ENCODE data around the gene GAK.

GAK gene

DNA sequence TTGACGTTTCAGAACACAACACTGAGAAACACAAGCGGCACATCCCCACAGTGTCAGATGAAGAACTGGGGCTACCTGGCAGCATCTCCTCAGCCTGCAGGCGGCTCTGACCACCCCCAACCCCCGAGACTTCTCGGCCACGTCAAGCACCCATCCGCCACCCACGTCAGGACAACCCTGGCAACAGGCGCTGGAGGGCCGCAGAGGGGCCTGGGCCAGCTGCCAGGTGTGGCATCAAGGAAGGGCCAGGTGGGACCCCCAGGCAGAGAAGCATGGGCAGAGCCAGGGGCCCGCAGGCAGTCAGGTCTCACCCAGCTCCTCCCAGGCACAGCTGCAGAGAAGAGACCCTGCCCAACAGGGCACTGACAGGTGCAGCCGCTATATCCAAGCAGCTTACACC lies 22.3 kb downstream of the GAK start:
- no peak for TF ChIP-seq POLR2AphosphoS5 (IDR thresholded peaks at IDR 0.05; ENCODE audit: low read depth, low read length)
- no peak for TF ChIP-seq TAF1 (IDR thresholded peaks at IDR 0.05; ENCODE audit: borderline replicate concordance, insufficient read depth, low read length)
- no peak for TF ChIP-seq SIN3A (IDR thresholded peaks at IDR 0.05; ENCODE audit: borderline replicate concordance, insufficient read depth, low read length)
- no peak for TF ChIP-seq FOXP2 (optimal IDR thresholded peaks at IDR 0.05; ENCODE audit: borderline replicate concordance, extremely low read depth, extremely low read length, insufficient read depth)
- TF ChIP-seq, protein P1, sequence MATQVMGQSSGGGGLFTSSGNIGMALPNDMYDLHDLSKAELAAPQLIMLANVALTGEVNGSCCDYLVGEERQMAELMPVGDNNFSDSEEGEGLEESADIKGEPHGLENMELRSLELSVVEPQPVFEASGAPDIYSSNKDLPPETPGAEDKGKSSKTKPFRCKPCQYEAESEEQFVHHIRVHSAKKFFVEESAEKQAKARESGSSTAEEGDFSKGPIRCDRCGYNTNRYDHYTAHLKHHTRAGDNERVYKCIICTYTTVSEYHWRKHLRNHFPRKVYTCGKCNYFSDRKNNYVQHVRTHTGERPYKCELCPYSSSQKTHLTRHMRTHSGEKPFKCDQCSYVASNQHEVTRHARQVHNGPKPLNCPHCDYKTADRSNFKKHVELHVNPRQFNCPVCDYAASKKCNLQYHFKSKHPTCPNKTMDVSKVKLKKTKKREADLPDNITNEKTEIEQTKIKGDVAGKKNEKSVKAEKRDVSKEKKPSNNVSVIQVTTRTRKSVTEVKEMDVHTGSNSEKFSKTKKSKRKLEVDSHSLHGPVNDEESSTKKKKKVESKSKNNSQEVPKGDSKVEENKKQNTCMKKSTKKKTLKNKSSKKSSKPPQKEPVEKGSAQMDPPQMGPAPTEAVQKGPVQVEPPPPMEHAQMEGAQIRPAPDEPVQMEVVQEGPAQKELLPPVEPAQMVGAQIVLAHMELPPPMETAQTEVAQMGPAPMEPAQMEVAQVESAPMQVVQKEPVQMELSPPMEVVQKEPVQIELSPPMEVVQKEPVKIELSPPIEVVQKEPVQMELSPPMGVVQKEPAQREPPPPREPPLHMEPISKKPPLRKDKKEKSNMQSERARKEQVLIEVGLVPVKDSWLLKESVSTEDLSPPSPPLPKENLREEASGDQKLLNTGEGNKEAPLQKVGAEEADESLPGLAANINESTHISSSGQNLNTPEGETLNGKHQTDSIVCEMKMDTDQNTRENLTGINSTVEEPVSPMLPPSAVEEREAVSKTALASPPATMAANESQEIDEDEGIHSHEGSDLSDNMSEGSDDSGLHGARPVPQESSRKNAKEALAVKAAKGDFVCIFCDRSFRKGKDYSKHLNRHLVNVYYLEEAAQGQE (IDR thresholded peaks at IDR 0.05; ENCODE audit: insufficient read depth in 1 of 2, low read depth in 2 of 2, low read length in 2 of 2): no peak

DNA sequence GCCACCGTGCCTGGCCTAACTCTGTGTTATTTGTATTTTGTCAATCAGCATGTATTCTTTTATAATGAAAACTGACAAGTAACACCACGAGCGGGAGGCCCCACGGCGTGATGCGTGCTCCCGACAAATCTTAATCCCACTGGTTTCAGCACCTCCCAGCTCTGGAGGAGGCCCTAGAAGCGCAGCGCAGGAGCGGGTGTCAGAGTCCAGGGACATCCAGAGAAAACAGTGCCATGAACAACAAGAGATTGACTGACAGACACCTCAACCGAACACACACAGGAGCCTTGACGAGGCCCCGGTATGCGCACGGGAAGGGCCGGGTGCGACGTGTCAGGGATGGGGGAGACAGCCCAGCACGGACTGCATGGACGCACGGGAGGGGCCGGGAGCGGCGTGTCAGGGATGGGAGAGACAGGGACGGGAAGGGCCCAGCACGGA lies 23.0 kb downstream of the GAK start:
- no peak for TF ChIP-seq SIN3A (IDR thresholded peaks at IDR 0.05; ENCODE audit: borderline replicate concordance, insufficient read depth, low read length)
- TF ChIP-seq FOXP2 (optimal IDR thresholded peaks at IDR 0.05; ENCODE audit: borderline replicate concordance, extremely low read depth, extremely low read length, insufficient read depth): no peak

DNA sequence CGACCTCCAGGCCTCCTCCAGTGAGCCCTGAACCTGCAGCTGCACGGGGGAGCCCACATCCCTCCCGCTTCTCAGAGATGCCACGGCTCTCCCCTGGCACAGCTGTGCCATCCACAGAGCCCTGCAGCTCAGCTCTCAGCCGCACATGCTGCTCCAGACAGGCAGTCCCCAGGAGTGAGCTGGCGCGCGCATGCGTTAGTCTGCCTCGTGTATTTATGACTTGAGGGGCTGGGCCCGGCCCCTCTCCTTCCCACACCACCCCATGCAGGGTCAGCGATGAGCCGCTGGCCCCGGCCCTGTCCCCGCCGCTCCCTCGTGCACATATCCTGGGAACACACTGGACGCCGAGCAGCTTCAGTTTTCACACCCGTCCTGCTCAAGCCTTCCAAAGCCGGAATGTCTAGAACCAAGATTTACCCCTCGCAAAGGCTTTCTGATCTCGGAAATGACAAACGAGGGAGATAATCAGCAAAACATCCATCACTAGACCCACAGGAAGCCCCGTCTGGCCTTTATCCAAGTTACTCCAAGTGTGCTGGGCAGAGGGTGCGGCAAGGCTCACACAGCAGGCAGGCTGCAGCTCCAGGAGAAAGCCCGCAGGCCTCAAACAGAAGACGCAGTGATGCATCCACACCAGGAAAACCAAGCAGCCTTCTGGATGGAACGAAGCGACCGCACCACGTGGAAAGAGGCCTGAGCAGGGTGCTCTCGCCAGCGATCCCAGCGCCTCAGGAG lies 24.3 kb downstream of the GAK start:
- TF ChIP-seq TAF1 (IDR thresholded peaks at IDR 0.05; ENCODE audit: borderline replicate concordance, insufficient read depth, low read length) (no peak), POLR2AphosphoS5 (IDR thresholded peaks at IDR 0.05; ENCODE audit: low read depth, low read length) (no peak), SIN3A (IDR thresholded peaks at IDR 0.05; ENCODE audit: borderline replicate concordance, insufficient read depth, low read length) (no peak)

DNA sequence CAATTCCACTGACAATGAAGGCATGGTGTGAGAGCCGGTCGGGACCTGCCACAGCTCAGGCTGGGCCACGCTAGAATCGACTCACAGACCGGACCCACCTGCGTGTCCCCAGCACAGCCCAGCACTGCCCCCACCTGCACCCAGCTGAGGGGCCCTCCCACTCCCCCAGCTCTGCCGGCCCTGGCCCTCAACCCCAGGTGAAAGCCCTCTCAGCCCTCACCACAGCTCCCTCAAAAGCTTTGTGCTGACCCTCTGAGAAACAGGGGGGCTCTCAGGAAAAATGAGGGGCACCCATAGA lies 25.1 kb downstream of the GAK start:
- no peak for TF ChIP-seq TAF1 (IDR thresholded peaks at IDR 0.05; ENCODE audit: borderline replicate concordance, insufficient read depth, low read length)
- TF ChIP-seq, protein P1 (IDR thresholded peaks at IDR 0.05; ENCODE audit: insufficient read depth in 1 of 2, low read depth in 2 of 2, low read length in 2 of 2): no peak
- no peak for TF ChIP-seq FOXP2 (optimal IDR thresholded peaks at IDR 0.05; ENCODE audit: borderline replicate concordance, extremely low read depth, extremely low read length, insufficient read depth)
- TF ChIP-seq POLR2AphosphoS5 (IDR thresholded peaks at IDR 0.05; ENCODE audit: low read depth, low read length): no peak
- no peak for TF ChIP-seq SIN3A (IDR thresholded peaks at IDR 0.05; ENCODE audit: borderline replicate concordance, insufficient read depth, low read length)

DNA sequence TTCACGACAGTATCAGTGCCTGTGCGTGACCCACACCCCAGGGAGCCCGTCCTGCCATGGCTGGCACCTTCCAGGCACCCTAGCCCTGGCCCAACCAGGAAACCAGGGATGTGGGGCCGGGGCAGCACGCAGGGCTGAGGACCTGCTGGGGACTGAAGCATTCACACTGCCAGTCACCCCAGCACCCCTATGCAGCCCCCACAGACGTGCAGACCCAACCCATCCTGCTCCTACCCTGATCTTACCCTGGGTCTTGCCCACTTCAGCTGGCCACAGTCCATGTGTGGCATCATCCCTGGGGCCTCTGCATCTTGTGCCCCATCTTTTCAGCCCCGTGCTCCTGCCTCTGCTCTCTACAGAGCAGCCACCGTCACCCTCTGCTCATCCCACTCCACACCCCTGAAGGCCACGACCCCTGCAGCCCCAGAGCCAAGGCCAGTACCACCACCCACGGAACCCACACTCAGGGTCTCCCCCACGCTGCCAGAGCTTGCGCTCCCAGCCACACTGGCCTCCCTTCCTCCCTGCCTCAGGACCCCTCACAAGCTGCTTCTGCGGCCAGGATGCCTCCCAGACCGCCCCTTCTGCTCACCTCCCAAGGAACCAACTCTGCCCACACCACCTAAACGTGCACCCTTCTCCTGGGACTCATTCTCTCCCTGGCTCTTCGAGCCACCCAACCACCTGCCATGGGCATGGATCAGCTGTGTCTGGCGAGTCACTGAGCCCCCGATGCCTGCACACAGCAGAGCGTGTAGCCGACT lies 25.6 kb downstream of the GAK start:
- TF ChIP-seq SIN3A (IDR thresholded peaks at IDR 0.05; ENCODE audit: borderline replicate concordance, insufficient read depth, low read length): no peak
- TF ChIP-seq FOXP2 (optimal IDR thresholded peaks at IDR 0.05; ENCODE audit: borderline replicate concordance, extremely low read depth, extremely low read length, insufficient read depth): no peak
- no peak for TF ChIP-seq TAF1 (IDR thresholded peaks at IDR 0.05; ENCODE audit: borderline replicate concordance, insufficient read depth, low read length)
- no peak for TF ChIP-seq POLR2AphosphoS5 (IDR thresholded peaks at IDR 0.05; ENCODE audit: low read depth, low read length)
- TF ChIP-seq, protein P1 (IDR thresholded peaks at IDR 0.05; ENCODE audit: insufficient read depth in 1 of 2, low read depth in 2 of 2, low read length in 2 of 2): no peak
